ENCODE measurements around the gene SFT2D3.
A peak's percentile ranks its signal among the peaks of the same experiment; 100 is the strongest.

The SFT2D3 gene

DNA sequence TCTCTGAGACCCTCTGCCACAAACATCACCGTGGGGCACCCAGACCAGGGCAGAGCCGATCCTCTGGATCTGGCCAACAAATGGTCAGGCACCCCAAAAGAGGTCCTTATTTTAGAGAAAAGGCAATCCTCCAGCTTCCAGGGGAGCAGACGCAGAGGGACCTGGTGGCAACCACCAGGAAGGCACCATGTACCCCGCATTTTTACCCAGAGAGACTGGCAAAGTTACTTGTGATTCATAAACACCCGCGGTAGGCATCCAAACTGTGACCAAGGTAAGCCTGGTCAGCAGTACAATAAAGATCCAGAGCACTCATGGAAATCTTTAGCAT is 36.4 kb upstream of the SFT2D3 start:
- DNase-seq = no peak

DNA sequence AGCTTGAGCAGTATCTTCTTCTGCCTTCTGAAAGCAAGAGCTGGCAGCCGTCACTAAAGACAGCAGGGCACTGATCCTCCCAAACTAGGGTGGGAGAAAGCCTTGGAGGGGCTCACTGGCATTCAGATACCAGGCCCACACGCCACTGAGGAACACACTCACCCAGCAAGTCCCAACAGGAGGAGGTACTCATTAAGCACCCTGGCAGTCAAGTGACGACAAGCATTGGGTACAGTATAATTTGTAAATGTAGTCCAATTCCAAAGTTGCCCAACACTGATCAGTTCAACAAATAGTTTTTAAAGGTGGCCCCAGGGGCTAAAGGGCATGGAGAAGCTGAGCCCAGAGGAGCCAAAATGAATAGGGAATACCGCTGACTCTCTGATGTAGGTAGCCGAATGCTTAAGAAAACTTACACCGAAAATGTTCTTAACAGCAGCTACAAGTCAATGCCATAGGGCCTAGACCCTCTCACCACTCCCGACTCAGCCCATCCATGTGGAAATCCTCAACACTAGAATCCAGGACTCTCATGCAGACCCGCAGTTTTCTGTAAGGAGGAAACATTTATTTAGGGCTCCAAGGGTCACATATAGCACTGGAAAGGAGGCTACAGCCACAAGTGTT is 35.9 kb upstream of the SFT2D3 start:
- DNase-seq = no peak

DNA sequence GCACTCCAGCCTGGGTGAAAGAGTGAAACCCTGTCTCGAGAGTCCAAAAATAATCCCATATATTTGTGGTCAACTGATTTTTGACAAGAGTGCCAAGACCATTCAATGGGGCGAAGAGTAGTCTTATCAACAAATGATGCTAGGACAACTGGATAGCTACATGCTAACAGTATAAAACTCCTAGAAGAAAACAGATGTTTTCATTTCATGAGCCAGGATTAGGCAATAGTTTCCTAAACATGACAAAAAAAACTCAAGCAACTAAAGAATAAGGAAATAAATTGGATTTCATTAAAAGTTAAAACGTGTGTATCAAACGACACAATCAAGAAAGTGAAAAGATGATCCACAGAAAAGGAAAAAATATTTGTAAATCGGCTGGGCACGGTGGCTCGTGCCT is 32.2 kb upstream of the SFT2D3 start:
- DNase-seq = no peak

GRCh38 chr2:127670055-127670956 is 31.0 kb upstream of the SFT2D3 start:
- no peak for DNase-seq

GRCh38 chr2:127670957-127671290 is 30.4 kb upstream of the SFT2D3 start:
- DNase-seq = no peak

- DNase-seq = no peak
Observed at GRCh38 chr2:127671557-127672302, 29.6 kb upstream of the SFT2D3 start.

GRCh38 chr2:127672341-127673224 is 28.7 kb upstream of the SFT2D3 start:
- no peak for DNase-seq

DNA sequence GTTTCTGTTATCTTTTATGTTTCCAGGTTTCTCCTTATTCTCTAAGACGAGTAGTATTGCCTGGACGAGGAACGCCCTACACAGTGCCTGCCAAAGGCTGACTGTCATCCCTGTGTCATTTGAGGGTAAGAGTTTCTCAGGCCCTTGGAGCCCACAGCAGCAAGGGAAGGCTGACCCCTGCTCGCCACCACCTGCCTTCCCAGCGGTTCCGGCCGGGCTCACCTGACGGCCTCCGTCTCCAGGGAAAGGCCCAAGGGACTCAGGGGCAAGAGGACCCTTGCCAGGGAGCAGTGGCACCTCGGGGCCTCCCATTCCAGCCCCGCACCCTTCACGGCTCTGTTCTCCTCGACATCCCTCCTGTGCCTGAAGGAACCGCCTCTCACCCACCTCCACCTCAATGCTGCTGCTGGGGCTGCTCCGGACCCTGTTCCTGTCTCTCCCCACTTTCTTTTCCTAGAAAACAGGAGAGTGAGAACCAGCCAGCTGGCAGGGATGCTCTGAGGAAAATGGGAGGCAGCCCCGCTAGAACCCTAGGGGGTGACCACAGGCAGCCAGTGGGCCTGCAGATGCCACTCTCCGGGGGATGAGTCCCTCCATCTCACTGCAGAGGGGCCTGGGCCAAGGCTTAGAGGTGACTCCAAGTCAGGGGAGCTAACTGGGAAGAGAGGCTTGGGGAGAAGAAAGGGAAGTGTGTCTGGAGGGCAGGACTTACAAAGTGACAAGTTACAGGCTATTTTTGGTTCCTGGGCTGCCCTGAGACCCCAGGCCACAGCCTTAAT is 27.8 kb upstream of the SFT2D3 start:
- no peak for DNase-seq

DNA sequence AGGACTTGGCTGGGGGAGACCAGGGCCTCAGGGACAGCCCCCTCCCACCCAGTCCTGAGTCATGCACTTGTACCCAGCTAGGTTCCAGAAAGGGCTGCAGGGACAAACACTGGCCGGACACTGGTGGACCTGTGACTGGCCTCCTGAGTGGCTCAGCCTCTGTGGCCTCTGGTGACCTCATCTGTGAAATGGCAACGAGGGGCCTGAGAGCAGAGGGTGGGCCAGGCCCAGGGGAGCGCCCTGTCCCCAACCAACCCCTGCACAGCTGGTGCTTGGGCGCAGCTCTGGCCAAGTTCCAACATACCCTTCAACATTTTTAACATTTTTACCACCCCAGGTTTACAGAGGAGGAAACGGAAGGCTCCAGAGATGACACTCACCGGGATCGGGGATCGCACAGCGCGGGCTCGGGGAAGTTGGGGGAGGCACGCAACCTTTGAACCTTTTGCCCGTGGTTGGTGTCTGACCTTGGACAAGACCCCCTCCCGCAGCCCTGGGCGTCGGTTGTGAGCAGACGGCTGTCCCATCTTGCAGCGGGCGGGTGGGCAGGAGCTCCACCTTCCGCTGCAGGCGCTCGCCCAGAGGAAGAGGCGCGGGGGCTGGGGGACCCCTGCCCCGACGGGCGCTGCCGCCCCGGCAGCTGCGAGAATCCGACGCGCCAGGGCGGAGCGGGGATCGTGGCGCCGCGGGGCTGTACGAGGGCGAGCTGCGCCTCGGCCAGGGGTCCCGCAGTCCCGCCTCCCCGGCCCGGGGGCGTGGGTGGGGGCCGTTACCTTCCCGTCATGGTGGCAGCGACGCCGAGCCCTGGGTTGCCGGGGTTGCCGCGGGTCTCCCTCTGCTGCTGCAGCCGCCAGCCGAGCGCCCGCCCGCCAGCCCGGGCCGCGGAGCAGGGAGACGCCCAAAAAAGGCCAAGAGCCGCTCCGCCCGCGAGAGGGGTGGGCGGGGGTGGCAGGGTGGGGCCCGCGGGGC is 26.8 kb upstream of the SFT2D3 start:
- DNase-seq = no peak

- DNase-seq = peak; percentile 45
Observed at GRCh38 chr2:127675331-127676261, 25.7 kb upstream of the SFT2D3 start, which contains the start of gene LIMS2. Gene LIMS2, minus strand, starts transcription at chr2:127675530. Its CDS starts 506 bp downstream, at chr2:127675024.

GRCh38 chr2:127676906-127677305 is 24.4 kb upstream of the SFT2D3 start:
- DNase-seq = no peak

- no peak for DNase-seq
Observed at GRCh38 chr2:127678531-127678930, 22.8 kb upstream of the SFT2D3 start.

DNA sequence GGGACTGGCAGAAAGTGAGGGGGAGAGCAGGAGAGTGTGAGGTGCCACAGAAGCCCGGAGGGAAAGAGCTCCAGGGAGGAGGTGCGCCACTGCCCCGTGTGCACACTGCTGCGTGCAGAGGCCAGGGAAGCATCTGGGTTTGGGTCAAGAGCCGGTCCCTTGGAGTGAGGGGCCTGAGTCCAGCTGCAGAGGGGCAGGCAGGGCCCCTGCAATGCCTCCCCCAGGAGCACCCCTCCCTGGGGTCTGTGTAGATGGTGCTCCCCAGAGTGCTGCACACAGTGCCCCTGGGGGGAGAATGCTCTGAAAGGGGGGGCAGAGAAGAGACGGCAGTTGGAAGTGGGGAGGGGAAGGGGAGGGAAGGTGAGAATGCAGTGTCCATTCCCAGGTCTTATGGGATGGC is 22.3 kb upstream of the SFT2D3 start:
- DNase-seq = no peak

GRCh38 chr2:127679680-127680361 is 21.5 kb upstream of the SFT2D3 start:
- DNase-seq = no peak

DNA sequence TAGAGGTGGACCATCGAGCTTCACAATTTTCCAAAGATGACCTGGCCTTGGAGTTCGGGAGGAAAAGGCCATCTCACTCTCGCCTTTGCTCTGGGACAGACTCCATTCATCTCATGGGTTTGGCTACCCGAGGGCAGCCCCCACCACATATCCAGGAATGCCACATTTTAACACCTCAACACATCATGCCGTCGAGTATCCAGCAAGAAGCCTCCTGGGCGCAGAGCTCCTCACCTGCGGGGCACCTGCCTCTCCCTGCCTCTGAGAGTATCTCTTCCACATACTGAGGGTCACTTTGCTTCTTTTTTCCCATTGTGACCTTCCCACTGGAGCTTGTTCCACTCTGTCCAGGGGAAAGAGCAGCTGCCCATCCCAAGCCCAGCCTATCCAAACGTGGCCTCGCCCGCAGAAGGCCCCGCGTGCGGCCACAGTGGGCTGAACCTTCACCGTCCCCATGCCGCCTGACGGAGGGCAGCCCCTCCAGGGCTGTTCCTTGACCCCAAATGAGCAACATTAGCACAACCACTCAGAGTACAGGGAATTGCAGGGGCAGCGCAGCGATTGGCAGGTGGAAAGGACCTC is 20.5 kb upstream of the SFT2D3 start:
- DNase-seq = no peak

DNA sequence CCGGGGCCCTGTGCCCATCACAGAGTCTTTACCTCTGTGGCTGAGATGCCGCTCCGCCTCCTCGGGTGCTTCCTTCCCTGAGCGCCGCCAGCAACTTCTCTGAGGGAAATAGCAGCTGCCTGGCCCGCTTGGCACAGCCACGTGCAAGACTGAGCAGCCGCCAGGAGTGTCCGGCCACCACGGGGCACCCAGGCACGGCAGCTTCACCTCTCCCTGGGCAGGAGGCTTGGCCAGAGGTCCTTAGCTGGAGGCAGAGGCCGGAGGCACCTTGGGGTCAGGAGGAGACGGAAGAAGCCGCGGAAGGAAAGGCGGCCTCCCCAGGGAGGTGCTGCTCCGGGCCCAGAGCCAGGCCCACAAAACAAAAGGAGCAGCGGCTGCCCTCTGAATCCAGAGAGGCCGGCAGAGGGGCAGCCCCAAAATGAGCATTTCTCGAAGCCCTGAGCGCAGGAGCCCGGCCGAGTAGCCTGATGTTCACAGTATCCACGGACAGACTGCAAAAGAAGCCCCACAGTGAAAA is 20.0 kb upstream of the SFT2D3 start:
- no peak for DNase-seq

DNA sequence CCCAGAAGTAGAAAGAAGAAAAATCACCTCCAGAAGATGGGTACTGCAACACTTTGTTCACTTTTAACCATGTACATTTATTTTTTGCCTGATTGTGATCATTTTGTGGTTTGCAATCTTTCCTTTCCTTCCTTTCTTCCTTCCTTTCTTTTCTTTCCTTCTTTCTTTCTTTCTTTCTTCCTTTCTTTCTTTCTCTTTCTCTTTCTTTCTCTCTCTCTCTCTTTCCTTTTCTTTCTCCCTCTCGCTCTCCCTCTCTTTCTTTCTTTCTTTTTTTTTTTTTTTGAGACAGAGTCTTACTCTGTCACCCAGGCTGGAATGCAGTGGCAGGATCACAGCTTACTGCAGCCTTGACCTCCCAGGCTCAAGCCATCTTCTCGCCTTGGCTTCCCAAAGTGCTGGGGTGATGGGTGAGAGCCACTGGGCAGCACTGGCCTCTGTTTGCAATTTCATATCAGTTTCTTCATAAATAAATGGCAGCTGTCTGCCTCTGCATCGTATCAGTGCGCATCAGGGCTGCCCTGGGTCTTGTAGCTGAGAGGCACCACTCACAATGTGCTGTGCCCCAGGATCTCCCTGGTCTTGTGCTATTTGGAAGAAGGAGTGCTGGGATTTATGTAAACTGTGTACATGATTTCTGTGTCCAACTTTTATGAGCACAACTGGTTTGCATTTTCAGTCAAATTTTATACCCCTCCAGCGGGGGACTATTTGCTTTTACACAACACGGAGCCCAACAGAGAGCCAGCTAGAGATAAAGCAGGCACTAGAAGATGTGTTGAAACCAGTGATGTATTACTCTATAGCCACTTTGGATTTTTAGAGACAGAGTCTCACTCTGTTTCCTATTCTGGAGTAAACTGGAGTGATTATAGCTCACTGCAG is 19.1 kb upstream of the SFT2D3 start:
- no peak for DNase-seq
